Measurements from ENCODE around the gene TMEM82.

Gene TMEM82

DNA sequence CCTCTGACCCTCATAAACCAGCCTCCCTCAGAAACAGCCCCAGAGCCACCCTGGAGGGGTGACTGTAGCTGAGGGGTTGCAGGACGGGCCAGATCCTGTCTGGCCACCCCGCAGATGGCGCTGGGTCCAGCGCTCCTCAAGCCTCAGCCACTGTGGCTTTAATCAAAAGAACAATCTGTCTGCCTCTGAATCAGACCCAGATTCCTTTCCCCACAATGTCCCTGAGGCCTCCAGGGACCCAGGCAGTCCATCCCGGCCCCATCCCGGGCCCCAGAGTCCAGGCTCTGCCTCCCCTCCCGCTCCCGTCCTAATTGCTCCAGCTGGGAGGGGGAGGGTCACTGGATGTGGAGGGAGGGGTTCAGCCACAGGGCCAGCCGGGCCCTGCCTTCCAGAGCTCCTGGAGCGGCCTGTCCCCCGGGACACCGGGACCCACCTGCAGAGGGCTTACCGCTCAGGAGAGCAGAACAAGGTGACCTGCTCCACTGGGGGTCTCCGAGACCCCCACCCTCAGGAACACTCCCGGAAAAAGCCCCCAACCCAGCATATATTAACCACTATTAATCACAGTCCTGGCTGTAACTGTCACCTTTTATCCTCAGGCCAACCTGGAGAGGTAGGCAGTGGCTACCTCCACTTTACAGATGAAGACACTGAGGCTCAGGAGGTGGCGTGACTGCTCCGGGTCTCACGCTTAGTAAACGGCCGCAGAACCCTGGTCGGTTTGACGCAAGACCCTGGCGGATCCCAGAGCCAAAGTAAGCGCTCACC, 15.5 kb downstream of the TMEM82 start:
- no peak for DNase-seq

DNA sequence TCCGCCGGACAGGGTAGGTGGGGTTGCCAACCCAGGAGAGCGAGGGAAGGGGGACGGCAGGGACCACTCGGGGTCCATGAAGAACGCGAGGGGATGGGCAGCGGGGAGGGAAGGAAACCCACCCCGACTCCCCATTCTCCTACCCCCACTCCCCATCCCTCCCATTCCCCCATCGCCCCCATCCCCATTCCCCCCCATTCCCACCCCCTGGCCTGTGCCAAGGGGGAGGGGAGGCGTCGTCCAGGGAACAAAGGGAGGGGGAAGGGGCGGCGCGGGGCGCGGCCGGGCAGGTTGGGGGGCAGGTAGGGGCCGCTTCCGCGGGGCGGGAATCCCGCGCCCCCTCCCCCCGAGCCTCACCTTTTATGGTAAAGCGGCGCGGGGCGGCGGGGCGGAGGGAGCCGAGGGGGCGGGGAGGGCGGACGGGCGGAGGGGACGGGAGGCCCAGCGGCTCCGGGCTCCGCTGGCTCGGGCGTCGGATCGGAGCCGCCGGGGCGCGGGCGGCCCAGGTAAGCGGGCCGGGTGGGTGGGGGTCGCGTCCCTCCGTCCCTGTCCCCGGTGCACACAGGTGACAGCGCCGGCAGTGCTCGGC, 16.1 kb downstream of the TMEM82 start, which contains the start of gene FBLIM1:
FBLIM1 (plus strand) TSS at position 453 of the 589 bp plus-strand sequence. CDS start 6,189 bp downstream, outside the sequence.
- no peak for DNase-seq

DNA sequence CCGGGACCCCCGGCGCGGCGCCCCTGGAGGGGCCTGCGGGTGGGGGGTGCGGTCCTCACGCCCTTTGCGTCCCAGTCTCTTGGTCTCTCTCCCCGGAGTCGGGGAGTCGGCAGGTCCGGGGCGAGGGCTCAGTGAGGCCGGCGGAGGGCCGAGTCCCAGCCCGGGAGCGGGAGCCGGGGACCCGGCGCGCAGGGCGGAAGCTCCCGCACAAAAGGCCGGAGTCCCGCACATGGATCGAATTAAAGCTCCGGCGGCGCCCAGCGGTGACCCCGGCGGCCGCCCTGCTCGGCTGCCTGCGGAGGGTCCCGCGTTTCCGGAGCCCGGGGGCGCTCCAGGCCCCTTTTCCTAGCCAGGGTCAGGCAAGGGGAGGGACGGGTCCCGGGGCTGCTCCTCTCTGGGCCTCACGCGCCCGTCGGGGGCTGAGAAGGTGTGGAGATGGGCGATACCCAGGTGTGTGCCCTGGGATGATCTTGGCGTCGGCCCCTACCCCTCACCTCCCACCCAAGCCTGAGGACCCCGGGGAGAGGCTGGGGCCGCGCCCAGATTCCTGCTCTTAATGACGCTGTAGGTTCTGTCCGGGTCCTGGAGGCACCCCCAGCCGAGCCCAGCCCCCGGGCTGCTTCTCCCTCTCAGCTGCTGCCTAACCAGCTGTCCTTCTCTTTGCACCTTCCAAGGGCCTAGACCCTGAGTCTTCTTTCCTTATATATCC, 16.8 kb downstream of the TMEM82 start:
- no peak for DNase-seq

DNA sequence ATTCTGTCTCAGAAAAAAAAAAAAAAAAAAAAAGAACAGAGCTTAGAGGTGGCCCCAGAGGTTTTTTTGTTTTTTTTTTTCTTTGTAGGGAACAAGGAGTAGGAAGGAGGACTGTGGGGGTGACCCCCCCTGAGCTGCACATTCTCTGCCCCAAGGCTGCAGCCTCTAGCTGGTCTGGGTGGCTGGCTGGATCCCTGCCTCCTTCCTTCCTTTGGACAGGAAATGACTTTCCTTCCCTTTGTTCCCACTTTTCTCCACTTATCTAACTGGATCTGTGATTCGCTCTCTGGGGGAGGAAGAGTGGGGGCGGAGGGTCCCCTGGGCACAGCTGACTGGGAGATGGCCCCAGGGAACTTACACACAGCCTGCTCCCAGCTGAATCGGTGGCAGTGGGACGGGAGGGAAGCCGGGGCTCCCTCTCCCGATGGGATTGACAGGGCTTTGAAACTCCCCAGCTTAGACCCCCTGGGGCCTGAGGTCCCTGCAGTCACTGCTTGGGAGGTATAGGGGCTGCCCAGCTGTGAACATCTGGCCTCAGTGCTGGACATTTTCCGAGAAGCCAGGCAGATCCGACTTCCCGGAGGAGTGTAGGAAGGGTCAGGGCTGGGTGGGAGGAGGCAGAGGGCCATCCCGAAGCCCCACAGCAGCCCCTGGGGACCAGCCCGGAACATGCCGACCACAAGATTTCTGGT, 18.4 kb downstream of the TMEM82 start:
- no peak for DNase-seq

DNA sequence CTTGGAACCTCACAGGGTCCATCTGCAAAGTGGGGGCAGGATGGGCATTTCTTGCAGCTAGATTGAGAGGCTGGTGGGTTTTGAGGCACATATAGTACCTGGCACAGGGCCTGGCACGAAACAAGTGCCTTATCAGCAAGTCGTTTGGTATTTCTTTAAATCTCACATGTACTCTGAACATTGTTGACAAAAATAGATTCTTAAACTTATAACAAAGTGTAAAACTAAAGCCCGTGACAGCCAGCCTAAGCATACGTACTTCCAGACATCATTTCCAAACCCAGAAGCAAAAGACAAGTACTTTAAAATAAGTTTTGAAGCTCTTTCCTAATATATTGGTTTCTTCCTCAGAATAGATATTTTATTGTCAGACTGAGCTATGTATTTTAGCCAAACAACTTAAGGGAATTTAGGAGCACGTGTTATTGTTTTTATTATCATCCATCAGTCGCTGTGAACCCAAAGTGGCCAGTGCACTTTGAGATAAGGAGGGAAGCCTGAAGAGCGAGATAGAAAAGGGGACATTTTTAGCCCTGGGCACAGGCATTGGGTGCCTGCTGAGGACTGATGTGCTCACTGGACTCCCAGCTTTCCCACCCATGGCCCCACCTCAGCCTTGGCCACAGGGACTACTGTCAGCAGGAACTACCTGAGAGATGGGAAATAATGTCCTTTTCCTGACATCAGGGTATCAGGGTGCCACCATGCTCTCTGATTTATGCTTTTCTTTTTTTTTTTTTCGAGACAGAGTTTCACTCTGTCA, 19.2 kb downstream of the TMEM82 start:
- DNase-seq = no peak

DNA sequence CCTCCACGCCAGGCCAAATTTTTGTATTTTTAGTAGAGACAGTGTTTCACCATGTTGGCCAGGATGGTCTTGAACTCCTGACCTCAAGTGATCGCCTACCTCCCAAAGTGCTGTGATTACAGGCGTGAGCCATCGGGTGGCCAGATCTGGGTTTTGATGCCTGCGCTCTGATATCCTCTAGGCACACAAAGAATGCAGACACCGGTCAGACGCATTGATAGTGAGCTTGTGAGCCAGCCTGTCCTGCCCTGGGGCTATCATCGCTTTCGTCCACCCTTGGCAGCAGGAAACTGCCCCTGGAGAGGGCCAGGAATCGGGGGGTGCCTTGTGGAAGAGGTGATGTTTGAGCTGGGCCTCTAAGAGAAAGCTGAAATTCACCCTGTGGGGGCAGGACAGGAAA, 20.2 kb downstream of the TMEM82 start:
- DNase-seq = no peak

DNA sequence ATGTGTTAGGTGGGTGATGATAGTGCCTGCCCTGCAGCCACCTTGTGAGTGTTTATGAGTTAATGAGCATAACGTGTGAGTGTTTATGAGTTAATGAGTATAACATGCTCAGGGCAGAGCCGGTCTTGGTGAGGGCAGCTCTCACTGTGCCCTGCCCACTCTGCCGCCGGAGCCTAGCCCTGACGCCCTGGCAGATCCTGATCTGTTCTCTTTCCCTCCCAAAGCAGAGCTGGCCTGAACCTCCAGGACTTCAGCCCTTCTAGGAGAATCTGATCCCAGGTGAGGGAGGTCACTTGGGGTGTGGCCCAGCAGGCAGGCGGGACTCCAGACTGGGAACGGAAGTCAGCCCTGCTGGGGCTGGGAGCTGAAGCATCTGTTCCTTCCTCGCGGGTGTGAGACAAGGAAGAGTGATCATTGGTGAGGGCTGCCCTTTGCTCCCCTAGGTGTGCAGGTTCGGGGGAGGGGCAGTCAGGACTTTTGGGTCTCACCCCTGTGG, 22.0 kb downstream of the TMEM82 start:
- no peak for DNase-seq

DNA sequence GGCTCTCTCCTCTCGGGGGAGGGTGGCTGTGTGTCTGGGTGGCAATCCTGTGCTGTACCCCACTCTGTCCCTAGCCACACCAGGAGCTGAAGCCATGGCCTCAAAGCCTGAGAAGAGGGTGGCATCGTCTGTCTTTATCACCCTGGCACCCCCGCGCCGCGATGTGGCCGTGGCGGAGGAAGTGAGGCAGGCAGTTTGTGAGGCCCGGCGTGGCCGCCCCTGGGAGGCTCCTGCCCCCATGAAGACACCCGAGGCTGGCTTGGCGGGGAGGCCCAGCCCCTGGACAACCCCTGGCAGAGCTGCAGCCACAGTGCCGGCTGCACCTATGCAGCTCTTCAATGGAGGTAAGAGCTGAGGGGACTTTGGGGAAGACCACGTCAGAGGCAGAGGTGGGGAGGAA, 22.6 kb downstream of the TMEM82 start:
- no peak for DNase-seq

DNA sequence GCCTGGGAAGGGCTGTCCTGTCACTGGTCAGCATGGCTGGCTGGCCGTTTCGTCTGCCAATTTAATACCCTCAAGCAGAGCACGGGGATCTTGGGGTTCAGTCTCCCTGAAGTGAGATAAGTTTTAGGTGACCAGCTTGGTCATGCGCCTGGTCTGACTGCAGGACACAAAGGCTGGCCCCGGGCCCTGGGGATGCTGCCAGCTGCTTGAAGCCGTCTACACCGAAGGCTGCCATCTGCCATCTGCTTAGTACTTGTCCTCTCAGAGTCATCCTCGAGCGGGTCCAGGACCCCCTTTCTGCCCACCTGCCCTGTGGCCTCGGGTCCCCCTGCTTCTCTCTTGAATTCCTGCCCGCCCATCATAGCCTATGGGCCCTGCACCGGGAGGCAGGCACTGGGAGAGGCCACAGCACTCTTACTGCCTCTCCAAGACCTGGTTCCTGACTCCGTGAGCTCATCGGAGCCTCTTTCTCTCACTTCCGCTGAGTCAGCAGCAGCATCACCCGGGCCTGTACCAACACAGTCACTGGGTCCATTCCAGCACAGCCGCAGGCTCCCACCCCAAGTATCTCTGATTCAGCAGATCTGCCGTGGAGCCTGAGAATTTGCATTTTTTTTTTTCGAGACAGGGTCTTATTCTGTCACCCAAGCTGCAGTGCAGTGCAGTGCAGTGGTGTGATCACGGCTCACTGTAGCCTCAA, 23.3 kb downstream of the TMEM82 start:
- no peak for DNase-seq

DNA sequence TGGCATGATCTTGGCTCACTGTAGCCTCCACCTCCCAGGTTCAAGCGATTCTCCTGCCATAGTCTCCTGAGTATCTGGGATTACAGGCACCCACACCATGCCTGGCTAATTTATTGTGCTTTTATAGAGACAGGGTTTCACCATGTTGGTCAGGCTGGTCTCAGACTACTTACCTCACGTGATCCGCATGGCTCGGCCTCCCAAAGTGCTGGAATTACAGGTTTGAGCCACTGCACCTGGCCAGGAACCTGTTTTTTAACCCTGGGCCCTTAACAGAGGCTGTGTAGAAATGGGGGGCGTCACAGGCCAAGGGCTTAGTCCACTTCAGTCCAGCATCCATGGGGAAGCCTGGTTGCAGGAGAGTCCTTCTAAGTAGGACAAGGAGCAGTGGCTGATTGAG, 25.6 kb downstream of the TMEM82 start:
- DNase-seq = no peak

DNA sequence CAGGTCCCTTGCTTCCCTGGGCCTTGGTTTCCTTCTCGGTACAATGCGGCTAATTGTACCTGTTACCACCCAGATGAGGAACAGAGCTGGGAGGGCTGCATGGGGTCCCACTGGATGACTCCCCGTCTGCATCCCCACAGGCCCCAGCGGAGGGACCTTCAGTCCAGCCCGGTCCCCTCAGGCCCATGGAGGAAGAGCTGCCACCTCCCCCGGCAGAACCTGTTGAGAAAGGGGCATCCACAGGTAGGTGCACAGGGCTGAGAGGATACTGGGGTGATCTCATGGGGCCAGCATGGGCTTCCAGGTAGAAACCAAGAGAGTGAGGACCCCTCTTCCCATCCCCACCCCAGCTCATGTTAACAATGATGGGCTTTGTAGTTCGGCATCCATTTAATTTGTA, 26.1 kb downstream of the TMEM82 start:
- no peak for DNase-seq

DNA sequence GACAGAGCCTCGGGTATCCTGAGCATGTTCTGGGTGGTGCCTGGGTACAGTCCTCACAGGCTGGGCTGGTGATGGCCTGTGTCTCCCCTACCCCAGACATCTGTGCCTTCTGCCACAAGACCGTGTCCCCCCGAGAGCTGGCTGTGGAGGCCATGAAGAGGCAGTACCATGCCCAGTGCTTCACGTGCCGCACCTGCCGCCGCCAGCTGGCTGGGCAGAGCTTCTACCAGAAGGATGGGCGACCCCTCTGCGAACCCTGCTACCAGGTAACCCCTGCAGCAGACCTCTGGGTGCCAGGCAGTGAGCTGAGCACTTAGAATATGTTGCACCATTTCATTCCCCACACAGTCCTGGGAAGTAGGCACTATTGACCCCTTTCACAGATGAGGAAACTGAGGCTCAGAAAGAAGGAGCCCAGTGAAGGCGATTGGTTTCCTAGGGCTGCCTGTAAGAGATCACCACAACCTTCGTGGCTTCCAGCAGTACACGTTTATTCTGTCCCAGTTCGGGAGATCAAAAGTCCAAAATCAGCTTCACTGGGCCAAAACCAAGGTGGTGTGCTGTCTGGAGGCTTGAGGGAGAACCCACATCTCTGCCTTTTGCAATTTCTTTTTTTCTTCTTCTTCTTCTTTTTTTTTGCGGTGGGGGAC, 28.1 kb downstream of the TMEM82 start:
- no peak for DNase-seq

DNA sequence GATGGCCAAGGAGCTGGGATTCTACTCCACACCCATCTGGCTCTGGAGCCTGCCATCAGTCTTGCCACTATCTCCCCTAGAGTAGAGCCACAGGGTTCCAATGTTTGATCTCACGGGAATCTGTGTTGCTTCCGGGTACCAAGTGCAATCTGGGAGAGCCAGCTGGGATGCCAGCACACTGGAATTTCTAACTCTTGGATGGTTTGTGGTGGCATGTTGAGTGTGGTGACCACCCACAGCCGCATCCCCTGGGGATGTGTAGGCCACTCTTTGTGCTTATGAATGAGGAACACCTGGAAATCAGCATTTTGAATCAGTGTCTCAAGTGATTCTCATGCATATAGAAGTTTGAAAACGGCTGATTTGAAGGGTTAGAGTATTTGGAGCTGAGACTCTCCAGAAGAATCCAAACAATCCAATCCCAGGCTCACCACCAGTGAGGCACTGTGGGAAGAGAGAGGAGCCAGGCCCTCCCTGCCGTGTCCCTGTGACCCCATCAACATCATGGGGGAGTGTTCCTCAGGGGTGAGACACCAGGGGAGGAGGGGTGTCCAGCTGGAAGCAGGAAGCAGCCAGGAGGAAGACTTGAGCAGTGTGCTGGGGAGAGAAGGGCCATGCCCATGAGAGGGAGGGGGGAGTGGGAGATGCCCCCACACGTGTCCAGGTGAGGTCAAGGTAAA, 29.7 kb downstream of the TMEM82 start:
- no peak for DNase-seq

DNA sequence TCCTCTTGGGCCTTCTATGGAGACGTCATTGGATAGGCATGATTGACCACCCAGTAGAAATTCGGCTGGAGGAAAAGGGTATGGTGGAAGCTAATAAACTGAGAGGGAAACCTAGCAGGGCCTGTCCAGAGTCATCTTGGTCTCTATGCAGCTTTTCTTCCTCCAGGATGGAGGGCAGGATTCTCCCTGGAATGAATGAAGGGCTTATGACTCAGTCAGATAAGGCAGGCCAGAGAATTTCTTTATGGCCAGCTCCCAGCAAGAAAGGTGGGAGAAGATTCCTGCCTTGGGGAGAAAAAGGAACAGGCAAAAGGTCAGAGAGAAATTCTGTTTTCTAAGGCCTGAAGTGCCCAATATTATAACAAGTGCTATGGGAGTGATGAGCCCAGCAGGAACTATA, 33.4 kb downstream of the TMEM82 start:
- no peak for DNase-seq

DNA sequence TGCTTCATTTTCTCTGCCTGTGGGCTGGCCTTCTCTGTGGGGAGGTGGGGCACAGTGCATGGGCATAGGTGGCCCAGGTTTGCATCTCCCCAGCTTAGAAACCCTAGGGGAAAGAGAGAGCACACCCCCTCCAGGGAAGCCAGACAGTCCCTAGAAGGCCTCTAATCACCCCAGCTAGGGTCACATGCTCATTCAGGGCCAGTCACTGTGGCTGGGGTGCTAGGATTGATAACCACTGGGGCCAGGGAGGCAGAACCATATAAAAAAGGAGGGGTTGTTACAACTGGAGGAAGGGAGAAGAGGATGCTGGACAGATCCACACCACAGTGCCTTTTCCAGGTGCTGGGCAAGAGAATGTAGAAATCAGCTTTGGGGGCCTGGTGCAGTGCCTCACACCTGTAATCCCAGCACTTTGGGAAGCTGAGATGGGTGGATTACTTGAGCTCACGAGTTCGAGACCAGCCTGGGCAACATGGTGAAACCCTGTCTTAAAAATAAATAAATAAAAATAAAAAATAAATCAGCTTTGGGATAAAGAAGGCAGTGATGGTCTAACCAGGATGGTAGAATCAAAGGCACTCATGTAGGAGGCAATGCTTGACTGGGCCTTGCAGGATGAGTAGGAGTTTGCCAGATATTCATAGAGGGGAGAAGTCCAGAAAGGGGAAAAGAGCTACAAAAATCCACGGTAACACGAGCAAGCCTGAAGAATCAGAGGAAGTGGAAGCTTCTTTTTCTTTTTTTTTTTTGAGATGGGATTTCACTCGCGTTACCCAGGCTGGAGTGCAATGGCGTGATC, 35.8 kb downstream of the TMEM82 start:
- no peak for DNase-seq

DNA sequence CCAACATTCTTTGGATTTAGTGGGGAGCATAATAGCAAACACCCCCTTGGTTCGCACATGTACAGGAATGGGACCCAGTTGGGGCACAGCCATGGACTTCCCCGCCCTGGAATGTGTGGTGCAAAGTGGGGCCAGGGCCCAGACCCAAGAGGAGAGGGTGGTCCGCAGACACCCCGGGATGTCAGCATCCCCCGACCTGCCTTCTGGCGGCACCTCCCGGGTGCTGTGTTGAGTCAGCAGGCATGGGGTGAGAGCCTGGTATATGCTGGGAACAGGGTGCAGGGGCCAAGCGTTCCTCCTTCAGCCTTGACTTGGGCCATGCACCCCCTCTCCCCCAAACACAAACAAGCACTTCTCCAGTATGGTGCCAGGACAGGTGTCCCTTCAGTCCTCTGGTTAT, 43.4 kb downstream of the TMEM82 start:
- DNase-seq = no peak

DNA sequence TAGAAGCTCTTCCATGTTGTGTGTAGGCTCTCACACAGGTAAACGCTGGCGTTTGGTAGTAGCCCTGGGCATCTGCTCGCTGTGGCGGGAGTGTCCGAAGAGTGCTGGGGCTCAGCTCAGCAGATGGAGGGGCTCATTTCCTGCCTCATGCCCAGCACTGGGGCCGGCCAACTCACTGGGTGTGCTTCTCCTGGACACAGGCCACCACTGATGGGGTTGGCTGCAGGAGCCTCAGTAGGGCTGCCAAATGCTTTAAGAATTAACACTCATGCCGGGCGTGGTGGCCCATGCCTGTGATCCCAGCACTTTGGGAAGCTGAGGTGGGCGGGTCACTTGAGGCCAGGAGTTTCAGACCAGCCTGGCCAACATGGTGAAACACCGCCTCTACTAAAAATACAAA, 44.3 kb downstream of the TMEM82 start:
- no peak for DNase-seq

DNA sequence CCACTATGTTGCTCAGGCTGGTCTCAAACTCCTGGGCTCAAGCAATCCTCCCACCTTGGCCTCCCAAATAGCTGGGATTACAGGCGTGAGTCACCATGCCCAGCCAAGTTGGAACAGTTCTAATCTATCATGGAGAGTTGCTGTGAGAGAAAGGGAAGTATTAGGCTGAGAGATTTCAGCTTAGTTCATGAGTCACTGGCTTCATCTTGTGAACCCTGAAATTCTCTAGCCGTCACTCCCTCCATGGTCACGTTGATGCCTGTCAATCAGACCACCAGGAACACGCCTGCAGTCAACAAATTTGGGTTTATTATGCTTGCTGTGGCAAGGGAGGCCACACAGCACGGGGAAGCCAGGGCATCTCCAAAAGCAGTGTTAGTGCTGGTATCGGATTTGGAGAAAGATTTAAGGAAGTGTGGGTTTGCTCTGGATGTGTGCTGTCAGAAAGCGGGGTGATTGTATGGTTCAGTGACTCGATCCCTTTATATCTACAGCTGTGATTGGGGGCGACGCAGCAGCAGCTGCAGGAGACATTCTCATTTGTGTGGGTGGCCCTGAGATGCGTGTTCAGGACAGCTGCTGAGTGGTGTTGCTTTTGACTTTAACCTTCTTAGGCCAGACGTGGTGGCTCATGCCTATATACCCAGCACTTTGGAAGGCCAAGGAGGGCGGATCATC, 46.5 kb downstream of the TMEM82 start:
- no peak for DNase-seq

DNA sequence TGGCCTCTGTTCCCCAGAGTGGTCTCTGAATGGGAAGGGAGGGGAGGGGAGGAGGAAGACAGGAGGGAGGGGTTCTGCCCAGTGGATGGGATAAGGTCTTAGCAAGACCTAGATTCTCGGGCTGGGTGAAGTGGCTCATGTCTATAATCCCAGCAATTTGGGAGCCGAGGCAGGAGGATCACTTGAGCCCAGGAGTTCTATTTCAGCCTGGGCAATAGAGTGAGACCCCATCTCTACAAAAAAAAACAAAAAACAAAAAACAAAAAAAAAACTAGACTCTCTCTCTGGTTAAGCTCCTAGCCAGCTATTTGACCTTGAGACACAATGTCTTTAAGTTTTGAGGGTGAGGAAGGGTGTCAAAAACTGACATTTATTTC, 53.8 kb downstream of the TMEM82 start:
- DNase-seq = no peak
